ENCODE results near the gene ENTPD2.

DNA sequence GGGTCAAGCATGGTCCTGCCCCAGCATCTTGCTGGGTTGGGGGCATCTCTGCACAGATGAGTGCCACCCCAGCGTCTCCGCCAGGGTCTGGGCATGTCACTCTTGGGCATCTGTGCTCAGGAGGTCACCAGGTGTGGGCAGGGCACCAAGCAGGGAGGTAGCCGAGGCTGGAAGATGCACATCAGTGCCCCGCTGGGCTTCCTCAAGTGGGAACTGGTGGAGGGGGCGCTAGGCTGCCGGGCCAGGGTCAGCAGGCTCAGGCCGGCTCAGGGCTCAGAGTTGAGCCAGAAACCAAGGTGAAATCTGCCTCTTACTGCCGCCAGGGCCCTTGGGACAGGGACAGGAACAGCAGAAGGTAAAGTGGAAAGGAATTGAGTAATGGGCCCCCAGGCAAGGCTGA lies 17.9 kb downstream of the ENTPD2 start:
- TF ChIP-seq, protein P1, sequence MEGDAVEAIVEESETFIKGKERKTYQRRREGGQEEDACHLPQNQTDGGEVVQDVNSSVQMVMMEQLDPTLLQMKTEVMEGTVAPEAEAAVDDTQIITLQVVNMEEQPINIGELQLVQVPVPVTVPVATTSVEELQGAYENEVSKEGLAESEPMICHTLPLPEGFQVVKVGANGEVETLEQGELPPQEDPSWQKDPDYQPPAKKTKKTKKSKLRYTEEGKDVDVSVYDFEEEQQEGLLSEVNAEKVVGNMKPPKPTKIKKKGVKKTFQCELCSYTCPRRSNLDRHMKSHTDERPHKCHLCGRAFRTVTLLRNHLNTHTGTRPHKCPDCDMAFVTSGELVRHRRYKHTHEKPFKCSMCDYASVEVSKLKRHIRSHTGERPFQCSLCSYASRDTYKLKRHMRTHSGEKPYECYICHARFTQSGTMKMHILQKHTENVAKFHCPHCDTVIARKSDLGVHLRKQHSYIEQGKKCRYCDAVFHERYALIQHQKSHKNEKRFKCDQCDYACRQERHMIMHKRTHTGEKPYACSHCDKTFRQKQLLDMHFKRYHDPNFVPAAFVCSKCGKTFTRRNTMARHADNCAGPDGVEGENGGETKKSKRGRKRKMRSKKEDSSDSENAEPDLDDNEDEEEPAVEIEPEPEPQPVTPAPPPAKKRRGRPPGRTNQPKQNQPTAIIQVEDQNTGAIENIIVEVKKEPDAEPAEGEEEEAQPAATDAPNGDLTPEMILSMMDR (conservative IDR thresholded peaks at IDR 0.05; ENCODE audit: low read length): no peak
- TF ChIP-seq EZH2phosphoT487 (IDR thresholded peaks at IDR 0.05; ENCODE audit: borderline replicate concordance, low read depth, low read length): no peak

Data from OCI-LY7 (cell line).